NCI-H69 (cell line): ENCODE measurements around the gene AKT2.
A peak's percentile ranks its signal among the peaks of the same experiment; 100 is the strongest.

ENCODE experiments used
- DNase-seq: peaks from one replicate; lab custom pipeline; 2025; lab: John Stamatoyannopoulos, UW

AKT2 gene

GRCh38 chr19:40190891-40191835, 94.0 kb downstream of the AKT2 start, which contains the start of gene MAP3K10:
MAP3K10 (plus strand) TSS chr19:40191426; CDS start chr19:40192032, 606 bp downstream.
- peak; percentile 85 for DNase-seq

- DNase-seq = no peak
These were observed 100.9 kb downstream of the AKT2 start for GRCh38 chr19:40184273-40184672.
